OCI-M1 (cell line): ENCODE measurements around the gene CD99L2.

Experiments
- DNase-seq: peaks from one replicate; lab custom pipeline; 2025; lab: John Stamatoyannopoulos, UW

CD99L2 gene

GRCh38 chrX:150898343-150899190 lies at the start of gene CD99L2:
TSS of gene CD99L2 (minus strand) at chrX:150898668. CDS start at chrX:150898588, 80 bp downstream.
- peak; percentile 90 for DNase-seq

GRCh38 chrX:150944233-150944632 lies 45.8 kb upstream of the CD99L2 start:
- DNase-seq: no peak

- DNase-seq: no peak
Measured at GRCh38 chrX:150942942-150943594, 44.6 kb upstream of the CD99L2 start.

- no peak for DNase-seq
Measured at GRCh38 chrX:150941580-150941979, 43.1 kb upstream of the CD99L2 start.

- DNase-seq: no peak
Measured at GRCh38 chrX:150940844-150941495, 42.5 kb upstream of the CD99L2 start.

- DNase-seq: no peak
Measured at GRCh38 chrX:150936556-150936955, 38.1 kb upstream of the CD99L2 start.

GRCh38 chrX:150935467-150935866 lies 37.0 kb upstream of the CD99L2 start:
- no peak for DNase-seq

- no peak for DNase-seq
Measured at GRCh38 chrX:150934453-150934852, 36.0 kb upstream of the CD99L2 start.

- no peak for DNase-seq
Measured at GRCh38 chrX:150933945-150934350, 35.5 kb upstream of the CD99L2 start.

- DNase-seq: no peak
Measured at GRCh38 chrX:150929058-150929457, 30.6 kb upstream of the CD99L2 start.

- no peak for DNase-seq
Measured at GRCh38 chrX:150926791-150927190, 28.3 kb upstream of the CD99L2 start.

- DNase-seq: no peak
Measured at GRCh38 chrX:150926304-150926703, 27.8 kb upstream of the CD99L2 start.

GRCh38 chrX:150919401-150919800 lies 20.9 kb upstream of the CD99L2 start:
- DNase-seq: no peak

- peak; percentile 43 for DNase-seq
Measured at GRCh38 chrX:150913511-150913910, 15.0 kb upstream of the CD99L2 start.

GRCh38 chrX:150907474-150907873 lies 9.0 kb upstream of the CD99L2 start:
- no peak for DNase-seq

- DNase-seq: no peak
Measured at GRCh38 chrX:150906694-150907093, 8.2 kb upstream of the CD99L2 start.

GRCh38 chrX:150905293-150905692 lies 6.8 kb upstream of the CD99L2 start:
- DNase-seq: no peak

GRCh38 chrX:150903110-150903508 lies 4.6 kb upstream of the CD99L2 start:
- no peak for DNase-seq

- no peak for DNase-seq
Measured at GRCh38 chrX:150902434-150903109, 4.1 kb upstream of the CD99L2 start.

GRCh38 chrX:150899191-150899757 lies 806 bp upstream of the CD99L2 start:
- peak; percentile 59 for DNase-seq

GRCh38 chrX:150897421-150898320 lies 797 bp downstream of the CD99L2 start:
- peak; percentile 21 for DNase-seq
